GM21529 (cell line): Measurements from ENCODE around the gene UNC5A.

ENCODE experiments used
- ATAC-seq: cut with Tn5 transposase; IDR thresholded peaks from one replicate; pipeline ENCODE4 v1.9.1; 2021; ENCODE audit not compliant: unreplicated experiment

Gene UNC5A

DNA sequence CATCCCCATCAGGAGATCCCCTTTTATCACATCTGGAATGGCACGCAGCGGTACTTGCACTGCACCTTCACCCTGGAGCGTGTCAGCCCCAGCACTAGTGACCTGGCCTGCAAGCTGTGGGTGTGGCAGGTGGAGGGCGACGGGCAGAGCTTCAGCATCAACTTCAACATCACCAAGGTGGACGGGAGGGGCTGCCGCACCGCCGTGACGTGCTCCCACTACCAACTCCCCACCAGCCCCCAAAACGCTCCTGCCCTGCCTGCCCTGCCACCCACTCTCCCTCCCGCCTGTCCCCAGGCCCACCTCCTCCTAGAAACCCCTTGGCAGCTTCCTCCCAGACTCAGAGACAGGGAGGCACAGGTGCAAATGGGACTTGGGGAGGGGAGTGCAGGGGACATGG lies 68.1 kb downstream of the UNC5A start:
- ATAC-seq: no peak

DNA sequence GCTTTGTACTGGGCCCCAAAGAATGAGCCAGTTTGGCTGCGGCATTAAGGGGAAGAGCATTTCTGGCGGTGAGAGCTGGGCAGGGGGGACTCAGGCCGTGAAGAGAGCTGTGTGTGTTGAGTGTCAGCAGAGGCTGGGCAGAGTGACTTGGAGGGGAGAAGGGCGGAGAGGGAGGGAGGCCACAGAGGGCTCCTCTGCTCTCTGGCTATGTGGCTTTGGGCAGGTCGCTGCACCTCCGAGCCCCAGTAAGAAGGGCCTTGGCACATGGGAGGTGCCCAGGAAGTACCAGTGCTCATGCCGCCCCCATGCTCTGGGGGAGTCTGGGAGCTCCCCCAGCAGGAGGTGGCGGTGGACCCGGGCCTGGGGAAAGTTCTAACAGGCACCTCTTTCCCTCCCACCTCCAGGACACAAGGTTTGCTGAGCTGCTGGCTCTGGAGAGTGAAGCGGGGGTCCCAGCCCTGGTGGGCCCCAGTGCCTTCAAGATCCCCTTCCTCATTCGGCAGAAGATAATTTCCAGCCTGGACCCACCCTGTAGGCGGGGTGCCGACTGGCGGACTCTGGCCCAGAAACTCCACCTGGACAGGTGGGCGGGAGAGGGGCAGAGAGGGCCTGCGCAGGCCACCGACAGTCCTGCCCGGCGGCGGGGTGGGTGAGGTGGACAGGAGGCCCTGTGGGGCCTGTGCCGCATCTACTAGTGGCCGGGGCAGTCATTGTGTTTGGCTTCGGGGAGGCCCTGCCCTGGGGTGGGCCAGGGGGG lies 68.7 kb downstream of the UNC5A start:
- ATAC-seq: no peak

DNA sequence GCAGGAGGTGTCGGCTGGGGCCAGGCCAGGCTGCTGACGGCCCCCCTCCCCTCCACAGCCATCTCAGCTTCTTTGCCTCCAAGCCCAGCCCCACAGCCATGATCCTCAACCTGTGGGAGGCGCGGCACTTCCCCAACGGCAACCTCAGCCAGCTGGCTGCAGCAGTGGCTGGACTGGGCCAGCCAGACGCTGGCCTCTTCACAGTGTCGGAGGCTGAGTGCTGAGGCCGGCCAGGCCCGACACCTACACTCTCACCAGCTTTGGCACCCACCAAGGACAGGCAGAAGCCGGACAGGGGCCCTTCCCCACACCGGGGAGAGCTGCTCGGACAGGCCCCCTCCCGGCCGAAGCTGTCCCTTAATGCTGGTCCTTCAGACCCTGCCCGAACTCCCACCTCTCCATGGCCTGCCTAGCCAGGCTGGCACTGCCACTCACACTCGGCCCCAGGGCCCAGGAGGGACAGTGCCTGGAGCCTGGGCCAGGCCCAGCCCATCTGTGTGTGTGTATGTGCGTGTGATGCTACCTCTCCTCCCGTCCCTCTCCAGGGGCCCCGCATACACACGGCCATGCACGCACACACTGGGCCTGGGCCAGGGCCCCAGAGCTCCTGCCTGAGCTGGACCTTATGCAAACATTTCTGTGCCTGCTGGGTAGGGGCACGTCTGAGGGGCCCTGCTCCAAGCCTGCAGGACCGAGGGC lies 69.5 kb downstream of the UNC5A start:
- no peak for ATAC-seq

DNA sequence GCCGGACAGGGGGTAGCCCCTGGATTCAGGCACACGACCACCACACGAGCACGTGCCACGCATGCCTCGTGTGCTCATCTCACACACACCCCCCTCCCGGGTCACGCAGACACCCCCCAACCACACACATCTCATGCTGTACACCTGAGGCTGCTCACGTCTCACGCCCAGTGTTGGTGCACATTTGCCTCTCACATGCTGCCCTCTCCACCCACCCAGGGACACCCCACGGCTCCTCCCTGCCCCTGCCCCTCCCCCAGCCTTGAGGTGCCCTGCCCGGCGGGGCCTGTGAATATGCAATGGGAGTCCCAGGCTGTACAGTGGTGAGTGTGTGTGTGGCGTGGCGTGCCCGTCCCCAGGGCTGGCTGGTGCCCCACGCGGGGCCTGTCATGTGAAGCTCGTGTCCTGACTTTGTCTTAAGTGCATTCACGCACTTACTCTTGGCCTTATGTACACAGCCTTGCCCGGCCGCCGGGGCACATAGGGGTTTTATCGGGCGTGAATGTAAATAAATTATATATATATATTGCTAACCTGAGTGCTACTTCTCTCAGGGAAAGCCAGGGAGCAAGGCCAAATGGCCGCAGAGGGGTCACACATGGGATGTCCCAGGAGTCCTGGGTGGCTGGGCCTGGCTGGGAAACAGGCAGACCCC lies 70.1 kb downstream of the UNC5A start:
- ATAC-seq: no peak

DNA sequence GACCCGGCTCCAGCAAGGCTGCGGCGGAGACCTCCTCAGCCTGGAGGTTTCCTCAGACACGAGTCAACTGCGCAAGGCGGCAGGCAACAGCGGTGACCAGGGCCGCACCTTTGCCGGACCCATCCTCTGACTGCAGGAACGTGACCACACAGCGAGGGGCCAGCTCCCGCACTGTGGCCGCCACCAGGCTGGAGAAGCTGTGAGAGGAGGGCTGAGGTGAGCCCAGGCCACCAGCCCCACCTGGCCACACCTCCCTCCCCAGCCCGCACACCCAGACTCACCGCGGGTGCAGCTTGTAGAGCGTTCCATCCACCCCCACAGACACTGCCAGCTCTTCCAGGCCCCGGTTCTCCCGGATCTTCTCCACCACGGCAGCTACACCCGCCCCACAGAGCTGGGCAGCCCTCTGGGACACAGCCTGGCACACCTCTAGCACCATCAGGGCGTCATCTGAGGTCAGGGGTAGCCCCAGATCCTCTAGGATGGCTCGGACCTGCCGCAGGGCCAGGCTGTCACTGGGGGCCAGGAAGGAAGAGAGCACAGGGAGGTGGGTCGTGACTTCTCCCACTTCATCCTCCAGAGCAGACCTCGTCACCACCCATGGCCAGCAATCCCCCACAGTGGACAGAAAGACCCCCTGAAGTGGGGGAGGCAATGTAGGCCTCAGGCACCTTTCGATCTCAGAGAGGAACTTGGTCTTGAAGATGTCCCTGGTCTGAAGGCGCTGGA lies 70.8 kb downstream of the UNC5A start:
- ATAC-seq: no peak

DNA sequence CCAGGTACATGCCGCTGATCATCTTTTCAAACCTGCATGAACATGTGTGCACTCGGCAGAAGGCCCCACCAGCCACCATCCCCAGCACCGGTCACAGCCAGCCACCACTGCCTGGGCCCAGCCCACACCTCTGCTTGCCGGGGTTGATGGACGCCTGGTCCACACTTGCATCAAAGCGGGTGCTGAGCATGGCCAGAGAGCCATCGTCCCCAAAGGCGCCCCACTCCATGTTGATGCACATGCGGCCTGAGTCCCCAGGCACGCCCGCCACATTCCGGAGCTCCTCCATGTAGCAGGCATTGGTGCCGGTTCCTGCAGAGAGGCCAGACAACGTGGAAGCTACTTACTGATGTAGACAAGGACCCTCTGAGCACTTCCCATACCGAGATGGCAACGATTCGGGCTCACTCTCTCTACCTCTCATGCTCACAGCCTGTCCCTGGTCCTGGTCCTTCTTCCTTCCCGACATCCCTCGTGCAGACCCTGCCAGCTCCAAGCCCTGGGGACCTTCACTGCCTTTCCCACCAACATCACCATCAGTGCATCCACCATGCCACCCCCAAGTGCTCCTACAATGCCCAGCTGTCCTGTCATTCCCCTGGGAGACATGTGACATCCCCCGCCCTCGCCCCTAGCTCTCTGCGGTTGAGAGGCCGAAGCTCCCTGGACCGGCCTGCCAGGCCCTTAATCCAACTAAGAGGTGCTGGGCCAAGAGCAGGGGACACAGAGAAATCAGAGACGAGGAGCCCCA lies 71.6 kb downstream of the UNC5A start:
- ATAC-seq: no peak

DNA sequence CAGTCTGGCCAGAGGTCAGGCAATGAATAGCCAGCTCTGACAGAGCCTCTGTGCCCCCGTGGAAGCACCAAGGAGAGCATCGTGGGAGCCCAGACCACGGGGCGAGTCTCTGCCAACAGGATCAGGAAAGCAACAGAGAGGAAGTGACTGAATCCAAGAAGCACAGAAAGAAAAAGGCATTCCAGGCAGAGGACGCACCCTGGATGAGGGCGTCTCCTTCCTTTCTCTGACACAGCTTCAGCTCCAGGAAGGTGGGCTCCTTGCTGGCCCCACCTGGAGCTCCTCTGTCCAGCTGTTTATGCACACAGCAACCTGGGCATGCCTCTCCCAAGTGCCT lies 72.2 kb downstream of the UNC5A start:
- ATAC-seq: no peak

DNA sequence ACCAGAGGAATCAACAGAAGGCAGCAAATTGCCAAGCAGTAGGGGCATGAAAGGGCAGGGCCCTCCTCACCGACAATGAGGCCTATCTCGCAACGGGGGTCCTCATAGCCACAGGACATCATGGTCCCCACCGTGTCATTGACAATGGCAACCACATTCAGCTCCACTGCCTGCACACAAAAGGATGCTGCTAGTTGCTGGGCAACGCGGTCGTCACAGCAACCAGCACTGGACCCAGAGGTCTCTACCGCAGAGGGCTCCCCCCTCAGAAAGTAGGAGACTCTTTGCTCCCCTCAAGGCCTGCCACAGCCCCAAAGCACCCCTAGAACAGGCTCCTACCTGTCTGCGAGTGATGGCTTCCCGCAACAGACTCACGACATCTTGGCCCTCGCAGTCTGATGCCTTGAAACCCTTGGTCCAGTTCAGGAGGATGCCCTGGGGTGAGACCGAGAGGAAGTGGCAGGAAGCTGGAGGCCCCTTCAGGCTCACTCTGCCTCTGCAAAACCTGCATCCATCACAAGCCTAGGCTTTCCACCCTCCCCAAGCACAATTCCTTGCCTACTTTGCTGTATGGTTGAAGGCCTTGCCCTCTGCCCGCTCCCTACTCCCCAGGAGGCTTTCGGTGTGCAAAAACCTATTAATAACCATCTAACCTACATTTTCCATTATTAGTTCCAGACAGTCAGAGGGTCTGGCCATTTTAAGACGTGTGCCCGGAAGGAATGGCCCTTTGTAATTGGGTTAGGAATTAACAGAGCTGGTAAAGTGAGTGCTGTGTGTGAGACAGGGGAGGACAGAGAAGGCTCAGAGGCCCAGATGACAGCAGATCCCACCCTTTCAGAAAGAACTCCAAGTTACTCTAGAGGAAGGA lies 73.6 kb downstream of the UNC5A start:
- ATAC-seq: no peak

DNA sequence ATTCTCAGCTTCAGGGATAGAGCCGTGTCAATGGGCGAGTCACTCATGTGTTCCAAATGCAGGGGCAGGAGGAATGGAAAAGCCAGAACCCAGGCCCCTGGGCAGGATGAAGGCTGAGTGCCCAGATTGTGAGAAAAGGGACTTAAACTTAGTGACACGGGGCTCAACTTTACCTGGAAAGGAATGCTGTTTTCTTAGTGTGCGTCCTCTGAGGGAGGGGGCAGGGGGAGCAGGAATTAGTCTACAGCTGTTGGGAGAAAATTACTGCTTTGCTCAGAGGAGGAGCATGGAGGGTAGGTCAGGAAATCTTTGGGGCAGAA lies 74.2 kb downstream of the UNC5A start:
- no peak for ATAC-seq

DNA sequence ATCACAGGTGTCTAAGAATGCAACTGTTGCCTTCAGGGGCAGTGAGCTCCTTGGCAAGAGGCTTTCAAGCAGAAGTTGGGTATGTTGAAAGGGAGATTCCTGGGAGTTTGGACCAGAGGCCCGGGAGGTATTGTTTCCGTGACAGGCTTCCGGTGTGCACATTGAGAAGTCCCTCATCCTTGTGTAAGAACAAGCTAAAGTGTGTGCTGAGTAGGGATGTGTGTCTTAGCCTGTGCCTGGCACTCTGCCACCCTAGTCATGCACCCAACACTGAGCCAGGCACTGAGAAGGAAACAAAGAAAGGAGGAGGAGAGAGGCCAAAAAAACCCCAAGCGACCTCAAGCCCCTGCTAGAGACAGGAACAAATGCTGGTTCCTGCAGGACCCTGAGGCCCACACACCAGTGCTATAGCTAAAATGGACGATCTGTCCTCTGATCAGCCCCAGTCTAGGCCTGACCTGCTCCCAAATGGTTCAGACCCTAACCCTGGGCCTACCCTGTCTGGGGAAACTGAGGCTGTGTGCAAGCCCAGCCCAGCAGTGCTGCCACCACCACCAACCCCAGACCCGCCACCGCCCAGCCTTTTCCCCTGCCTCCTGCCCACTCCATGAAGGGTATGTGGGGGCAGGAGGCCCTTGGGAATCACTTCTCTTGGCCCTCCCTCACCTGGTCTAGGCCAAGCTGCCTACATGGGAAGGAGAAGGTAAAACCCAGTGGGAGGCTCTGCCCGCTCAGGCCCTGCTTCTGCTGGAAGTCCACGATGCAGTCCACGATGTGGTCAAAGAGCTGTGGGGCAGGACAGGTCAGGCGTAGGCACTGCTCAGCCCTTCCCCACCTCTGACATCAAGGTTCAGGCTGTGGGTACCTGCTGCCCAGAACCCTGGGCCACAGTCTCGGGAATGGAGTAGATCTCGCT lies 76.2 kb downstream of the UNC5A start:
- no peak for ATAC-seq

DNA sequence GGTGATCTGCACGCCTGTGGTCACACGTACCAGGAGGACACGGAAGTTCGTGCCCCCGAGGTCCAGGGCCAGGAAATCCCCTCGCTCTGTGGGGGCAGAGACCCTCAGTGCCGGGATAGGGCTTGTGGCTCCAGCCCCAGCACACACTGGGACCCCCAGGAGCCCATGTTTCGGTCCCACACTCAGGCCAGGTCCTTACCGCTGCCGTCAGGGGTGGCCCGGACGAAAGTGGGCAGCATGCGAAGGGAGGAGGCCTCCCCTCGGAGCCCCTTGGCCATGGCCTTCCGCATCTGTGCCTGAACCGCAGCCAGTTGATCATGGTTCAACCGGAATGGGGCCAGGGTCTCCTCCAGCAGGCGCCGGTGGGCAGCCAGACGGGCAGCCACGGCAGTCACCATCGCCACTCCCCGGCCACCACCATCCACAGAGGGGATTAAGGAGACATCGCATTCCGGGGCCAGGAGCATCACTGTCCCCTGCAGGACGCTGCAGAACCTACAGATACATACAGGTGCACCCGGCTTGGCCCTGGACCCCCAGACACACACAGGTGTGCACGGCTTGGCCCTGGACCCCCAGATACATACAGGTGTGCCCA lies 77.0 kb downstream of the UNC5A start:
- no peak for ATAC-seq

DNA sequence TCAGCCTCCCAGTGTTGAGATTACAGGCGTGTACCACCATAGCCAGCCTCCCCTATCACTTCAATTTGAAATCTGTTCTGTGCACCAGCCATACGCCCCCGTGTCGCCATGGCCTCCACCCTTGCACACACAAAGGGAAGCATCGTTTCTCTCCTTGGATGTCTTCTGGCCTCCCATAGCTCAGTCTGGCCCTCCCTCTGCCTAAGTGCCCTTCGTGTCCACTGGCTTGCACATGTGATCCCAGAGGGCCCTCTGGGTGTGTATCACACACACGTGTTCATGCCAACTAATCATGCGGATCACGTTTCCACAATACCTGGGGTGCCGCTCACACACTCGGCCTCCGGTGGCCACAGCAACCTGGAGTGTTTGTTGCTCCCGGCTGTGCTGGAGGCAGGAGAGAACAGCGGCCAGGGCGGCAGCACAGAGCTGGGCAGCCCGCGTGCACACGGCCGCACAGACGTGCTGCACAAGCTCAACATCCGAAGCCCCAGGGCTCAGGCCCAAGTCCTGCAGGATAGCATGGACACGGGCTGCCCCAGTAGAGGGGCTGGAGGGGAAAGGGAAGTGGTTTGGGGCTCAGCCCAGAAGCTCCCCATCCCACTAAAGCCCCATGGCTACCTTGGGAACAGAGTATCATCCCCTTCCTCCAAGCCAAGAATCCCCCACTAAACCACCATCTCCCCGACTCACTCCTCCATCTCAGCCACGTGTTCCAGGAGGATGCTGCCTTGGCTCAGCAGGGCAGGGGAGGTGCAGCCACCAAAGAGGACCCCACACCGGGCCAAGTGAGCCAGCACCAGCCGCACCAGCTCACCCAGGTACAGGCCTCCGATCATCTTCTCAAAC lies 77.9 kb downstream of the UNC5A start:
- no peak for ATAC-seq

DNA sequence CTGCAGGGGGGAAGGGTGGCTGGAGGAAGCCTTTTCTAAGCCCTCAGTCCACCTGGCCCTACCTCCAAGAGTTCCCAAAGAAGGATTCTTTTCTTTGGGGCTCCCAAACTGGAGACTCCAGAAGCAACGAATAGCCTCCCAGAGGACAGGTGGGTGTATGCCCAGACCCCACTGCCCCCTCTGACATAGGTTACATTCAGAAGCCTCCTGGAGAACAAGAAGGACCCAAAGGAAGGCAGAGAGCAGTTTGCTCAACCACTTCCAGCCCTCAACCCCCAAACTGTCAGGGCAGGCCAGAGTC lies 78.5 kb downstream of the UNC5A start:
- ATAC-seq: no peak

DNA sequence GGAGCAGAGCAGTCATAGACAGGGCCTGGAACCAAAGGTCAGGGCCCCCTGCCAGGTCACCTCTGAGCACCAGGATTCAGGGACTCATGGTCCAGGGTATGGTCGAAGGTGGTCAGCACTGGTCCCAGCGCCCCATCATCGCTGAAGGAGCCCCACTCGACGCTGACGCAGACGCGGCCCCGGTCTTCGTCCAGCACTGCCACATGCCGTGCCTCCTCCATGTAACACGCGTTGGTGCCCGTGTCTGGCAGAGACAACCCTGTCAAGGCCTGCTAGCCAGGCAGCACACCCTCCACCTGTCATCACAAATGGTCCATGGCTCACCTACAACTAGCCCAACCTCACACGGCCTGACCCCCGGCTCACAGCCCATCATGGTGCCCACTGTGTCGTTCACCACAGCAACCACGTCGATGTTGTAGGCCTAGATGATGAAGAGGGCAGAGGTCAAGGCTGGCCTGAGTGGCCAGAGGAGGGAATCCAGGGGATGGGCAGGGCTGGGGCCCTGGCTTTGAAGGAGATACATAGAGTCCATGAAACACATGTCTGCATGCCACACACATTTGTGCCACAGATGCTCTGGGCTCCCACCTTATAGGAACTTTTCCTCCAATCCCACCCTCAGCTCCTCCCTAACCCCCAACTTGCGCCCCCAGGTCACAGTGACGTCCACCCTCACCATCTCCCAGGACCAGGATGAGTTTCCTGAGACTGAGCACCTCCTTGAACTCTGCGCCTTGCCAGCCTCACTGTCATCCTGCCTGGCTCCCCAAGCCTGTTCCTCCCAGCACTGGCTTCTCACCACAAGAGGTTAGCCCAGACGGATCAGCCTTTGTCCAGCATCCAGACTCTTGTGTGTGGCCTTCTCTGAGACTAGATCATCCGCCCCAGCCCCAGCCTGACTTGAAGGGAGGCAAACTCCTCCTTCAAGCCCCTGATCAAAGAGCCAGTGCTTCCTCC lies 79.2 kb downstream of the UNC5A start:
- ATAC-seq: no peak

DNA sequence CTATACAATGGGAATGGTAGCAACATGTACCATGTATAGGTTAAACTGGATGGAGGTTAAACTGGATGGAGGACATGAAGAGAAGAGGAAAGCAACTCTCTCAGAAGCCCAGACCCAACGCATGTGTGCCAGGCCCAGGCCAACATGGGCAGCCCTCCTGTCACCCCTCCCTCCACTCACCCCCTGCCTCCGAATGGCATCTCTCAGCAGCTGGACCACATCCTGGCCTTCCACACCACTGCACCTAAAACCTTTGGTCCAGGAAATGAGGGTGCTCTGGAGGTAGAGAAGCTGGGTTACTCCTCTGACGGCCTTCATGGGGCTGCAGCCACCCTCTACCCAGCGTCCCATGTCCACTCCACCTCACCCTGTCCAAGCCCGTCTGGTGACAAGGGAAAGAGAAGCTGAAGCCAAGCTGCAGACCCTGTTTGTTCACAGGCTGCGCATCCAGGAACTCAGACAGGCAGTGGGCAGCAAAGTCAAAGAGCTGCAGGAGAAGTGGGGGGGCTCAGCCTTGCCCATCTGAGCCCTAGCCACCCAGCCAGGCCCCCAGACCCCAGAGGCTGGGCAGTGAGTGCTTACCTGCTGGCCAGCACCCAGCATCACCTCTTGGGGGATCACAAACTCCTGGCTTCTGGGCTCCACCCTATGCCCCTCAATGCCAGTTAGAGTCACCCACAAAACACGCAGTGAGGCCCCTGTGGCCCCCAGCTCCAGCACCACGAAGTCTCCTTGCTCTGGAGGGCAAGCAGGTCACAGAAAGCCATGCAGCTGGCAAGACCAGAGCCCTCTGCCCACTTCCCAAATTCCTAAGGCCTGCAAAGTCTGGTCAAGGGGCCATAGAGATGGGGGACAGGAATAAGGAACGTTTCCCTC lies 80.3 kb downstream of the UNC5A start:
- no peak for ATAC-seq
